PFSK-1 (cell line): ENCODE data around the gene DTYMK.

Source experiments
- POLR2AphosphoS5 ChIP-seq: IDR thresholded peaks from 2 replicates; pipeline ENCODE4 v1.6.1; 2012; ENCODE audit warnings: low read depth, mild to moderate bottlenecking, control low read depth, low read length, moderate library complexity
- SIN3A ChIP-seq: IDR thresholded peaks from 2 replicates; pipeline ENCODE4 v1.6.1; 2012; ENCODE audit warnings: mild to moderate bottlenecking, low read length, moderate library complexity, borderline replicate concordance; ENCODE audit not compliant: insufficient read depth
- TF ChIP-seq, protein P1 (sequence below), 2 experiments: IDR thresholded peaks; 2 replicates each; pipeline versions ENCODE4 v1.6.1 to v1.8.0; 2011 to 2012; ENCODE audit warnings: low read depth in 2 of 2, low read length in 2 of 2, control low read depth in 1 of 2, inconsistent platforms in 1 of 2, mild to moderate bottlenecking in 1 of 2, moderate library complexity in 1 of 2; ENCODE audit not compliant: insufficient read depth in 1 of 2

DNA sequence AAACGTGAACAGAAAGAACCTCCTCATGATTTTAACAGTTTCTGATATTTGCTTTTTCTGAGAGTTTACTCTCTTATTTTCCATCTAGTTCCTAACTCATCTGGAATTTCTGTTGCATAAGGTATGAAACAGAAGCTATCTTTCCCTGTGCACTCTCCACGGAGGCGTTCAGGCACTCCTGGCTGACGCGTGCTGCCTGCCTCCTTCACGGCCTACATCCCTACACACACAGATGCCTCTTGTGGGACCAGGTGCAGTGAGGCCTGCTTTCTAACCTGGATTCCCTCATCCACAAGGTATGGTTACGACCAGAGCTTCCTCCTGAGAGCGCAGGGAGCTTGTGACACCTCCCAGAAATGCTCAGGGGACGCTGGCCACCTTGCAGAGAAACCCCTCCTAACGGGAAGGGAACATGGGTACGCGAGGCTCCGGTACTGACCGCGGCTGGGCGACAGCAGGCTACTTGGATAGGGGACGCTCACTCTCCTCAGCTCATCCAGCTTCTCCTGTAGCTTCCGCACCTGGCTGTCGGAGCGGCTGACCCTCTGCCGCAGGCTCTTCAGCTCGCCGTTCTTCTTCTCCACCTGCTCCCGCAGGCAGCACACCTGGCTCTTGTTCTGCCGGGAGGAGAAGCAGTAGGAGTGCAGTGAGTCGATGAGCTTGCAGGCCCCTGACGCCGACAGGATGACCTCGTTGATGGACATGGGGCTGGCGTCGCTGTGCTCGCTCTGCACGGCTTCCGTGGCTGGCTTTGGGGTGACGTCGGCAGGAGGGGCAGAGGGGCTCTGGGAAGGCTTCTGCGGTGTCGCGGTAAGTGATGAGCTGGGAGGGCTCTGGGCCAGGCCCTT is 53.9 kb downstream of the DTYMK start:
- TF ChIP-seq, protein P1, sequence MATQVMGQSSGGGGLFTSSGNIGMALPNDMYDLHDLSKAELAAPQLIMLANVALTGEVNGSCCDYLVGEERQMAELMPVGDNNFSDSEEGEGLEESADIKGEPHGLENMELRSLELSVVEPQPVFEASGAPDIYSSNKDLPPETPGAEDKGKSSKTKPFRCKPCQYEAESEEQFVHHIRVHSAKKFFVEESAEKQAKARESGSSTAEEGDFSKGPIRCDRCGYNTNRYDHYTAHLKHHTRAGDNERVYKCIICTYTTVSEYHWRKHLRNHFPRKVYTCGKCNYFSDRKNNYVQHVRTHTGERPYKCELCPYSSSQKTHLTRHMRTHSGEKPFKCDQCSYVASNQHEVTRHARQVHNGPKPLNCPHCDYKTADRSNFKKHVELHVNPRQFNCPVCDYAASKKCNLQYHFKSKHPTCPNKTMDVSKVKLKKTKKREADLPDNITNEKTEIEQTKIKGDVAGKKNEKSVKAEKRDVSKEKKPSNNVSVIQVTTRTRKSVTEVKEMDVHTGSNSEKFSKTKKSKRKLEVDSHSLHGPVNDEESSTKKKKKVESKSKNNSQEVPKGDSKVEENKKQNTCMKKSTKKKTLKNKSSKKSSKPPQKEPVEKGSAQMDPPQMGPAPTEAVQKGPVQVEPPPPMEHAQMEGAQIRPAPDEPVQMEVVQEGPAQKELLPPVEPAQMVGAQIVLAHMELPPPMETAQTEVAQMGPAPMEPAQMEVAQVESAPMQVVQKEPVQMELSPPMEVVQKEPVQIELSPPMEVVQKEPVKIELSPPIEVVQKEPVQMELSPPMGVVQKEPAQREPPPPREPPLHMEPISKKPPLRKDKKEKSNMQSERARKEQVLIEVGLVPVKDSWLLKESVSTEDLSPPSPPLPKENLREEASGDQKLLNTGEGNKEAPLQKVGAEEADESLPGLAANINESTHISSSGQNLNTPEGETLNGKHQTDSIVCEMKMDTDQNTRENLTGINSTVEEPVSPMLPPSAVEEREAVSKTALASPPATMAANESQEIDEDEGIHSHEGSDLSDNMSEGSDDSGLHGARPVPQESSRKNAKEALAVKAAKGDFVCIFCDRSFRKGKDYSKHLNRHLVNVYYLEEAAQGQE (IDR thresholded peaks at IDR 0.05; ENCODE audit: insufficient read depth in 1 of 2, low read depth in 2 of 2, low read length in 2 of 2): no peak
- TF ChIP-seq POLR2AphosphoS5 (no peak), SIN3A (no peak)
